ENCODE data around the gene ATP10B.

The ATP10B gene

DNA sequence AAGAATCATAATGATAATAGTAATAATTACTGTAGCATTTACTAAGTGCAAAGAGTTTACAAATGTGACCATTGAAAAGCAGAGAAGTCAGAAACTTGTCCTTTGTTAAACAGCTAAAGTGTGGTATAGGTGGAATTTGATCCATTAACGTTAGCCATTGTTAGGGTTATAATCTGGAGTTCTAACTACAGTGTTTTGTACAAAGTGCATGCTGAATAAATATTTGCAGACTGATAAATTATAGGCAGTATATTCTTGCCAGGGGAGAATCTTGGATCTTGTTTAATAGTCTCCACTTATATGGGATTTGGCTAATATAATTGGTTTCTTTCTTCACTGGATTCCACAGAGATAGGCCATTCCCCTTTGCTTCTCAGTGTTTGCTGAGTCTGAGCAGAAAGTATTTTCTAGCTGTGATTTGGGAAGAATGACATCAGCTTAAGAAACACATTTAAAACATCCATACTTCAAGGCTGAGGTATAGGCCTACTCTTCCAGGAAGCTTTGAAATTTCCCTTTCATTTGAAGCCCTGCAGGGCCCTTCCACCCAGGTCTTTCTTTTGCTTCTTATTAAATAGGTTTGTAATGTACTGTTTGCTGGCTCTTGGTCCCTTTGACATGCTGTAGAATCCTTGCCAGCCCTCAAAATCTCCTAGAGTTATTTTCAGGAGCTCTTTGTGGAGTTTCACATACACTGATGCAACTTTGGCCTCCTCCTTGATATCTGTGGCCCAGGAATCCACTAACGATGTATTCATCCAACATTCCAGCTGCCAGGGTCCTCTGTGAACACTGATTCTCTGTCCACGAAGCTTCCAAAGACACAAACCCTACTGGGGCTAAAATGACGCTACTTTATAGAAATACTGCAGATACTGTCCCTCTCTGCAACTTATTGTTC is 51.4 kb downstream of the ATP10B start:
- TF ChIP-seq, protein P1, sequence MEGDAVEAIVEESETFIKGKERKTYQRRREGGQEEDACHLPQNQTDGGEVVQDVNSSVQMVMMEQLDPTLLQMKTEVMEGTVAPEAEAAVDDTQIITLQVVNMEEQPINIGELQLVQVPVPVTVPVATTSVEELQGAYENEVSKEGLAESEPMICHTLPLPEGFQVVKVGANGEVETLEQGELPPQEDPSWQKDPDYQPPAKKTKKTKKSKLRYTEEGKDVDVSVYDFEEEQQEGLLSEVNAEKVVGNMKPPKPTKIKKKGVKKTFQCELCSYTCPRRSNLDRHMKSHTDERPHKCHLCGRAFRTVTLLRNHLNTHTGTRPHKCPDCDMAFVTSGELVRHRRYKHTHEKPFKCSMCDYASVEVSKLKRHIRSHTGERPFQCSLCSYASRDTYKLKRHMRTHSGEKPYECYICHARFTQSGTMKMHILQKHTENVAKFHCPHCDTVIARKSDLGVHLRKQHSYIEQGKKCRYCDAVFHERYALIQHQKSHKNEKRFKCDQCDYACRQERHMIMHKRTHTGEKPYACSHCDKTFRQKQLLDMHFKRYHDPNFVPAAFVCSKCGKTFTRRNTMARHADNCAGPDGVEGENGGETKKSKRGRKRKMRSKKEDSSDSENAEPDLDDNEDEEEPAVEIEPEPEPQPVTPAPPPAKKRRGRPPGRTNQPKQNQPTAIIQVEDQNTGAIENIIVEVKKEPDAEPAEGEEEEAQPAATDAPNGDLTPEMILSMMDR (conservative IDR thresholded peaks at IDR 0.05; ENCODE audit: low read depth): no peak
- DNase-seq (ENCODE audit: low spot score): no peak
- POLR2A ChIA-PET (ENCODE audit: low non-redundant PET): no interaction called here
- H3K27ac ChIP-seq: no peak overlapping the region
- CTCF ChIA-PET: interaction anchor here (0.5 to 0.6 kb wide), 2 partner anchors 66 to 628 kb away, joined by 3 to 5 read pairs; no protein-coding TSS in a partner anchor

DNA sequence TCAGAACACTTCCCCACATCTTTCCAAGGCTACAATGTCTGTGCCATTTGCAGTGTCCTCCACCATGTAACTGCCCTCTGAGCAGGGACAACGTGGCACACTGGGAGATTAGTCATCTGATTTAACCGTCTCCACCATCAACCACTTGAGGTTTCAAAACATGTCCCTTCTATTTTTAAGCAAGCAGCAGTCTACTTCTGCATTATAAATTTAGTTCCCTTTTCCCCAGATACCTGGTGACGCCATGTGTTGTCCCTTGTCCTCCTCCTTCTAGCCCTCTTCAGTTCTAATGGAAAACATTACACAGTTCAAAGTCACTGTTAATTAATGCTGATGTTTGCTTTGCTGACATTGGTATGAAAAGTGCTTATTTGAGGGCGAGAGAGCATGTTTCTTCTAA is 52.8 kb downstream of the ATP10B start:
- no peak for DNase-seq (ENCODE audit: low spot score)
- ChIA-PET POLR2A (ENCODE audit: low non-redundant PET) (no interaction called here), CTCF (no interaction called here)
- no peak overlapping the region for H3K27ac ChIP-seq
- TF ChIP-seq, protein P1 (conservative IDR thresholded peaks at IDR 0.05; ENCODE audit: low read depth): no peak

DNA sequence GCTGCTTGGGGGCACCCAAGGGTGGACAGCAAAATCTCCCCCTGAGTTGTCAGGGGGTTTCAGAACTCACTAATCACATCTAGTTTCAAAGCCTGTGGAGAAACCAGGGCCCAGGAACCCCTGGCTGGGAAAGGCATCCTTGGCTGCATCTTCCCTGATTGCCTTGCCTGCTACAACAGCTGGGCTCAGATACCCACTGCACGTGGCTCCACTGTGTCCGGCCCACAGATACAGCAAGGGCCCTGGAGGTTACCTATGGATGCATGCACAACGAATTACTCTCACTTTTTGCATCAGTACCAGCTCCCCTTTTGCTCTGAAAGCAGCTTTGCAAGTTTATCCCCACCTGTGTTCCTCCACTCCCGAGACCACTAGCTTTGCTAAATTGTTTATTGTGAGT is 55.0 kb downstream of the ATP10B start:
- ChIA-PET POLR2A (ENCODE audit: low non-redundant PET) (no interaction called here), CTCF (interaction anchor here (0.8 kb wide), 1 partner anchor 358 kb away, joined by 3 read pairs; no protein-coding TSS in a partner anchor)
- TF ChIP-seq, protein P1 (conservative IDR thresholded peaks at IDR 0.05; ENCODE audit: low read depth): no peak
- no peak overlapping the region for H3K27ac ChIP-seq
- no peak for DNase-seq (ENCODE audit: low spot score)

DNA sequence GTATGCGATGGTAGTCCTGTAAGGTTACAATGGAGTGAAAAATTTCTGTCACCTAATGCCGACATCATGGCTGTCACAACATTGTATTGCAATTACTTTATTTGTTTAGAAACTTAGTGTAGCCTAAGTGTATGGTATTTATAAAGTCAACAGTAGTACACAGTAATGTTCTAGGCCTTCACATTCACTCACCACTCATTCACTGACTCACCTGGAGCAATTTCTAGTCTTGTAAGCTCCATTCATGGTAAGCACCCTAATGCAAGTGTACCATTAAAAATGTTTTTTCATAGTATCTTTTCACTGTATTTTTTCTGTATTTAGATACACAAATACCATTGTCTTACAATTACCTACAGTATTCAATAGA is 58.5 kb downstream of the ATP10B start:
- H3K27ac ChIP-seq: no peak overlapping the region
- no peak for DNase-seq (ENCODE audit: low spot score)
- ChIA-PET POLR2A (ENCODE audit: low non-redundant PET) (no interaction called here), CTCF (no interaction called here)
- TF ChIP-seq, protein P1 (conservative IDR thresholded peaks at IDR 0.05; ENCODE audit: low read depth): no peak

DNA sequence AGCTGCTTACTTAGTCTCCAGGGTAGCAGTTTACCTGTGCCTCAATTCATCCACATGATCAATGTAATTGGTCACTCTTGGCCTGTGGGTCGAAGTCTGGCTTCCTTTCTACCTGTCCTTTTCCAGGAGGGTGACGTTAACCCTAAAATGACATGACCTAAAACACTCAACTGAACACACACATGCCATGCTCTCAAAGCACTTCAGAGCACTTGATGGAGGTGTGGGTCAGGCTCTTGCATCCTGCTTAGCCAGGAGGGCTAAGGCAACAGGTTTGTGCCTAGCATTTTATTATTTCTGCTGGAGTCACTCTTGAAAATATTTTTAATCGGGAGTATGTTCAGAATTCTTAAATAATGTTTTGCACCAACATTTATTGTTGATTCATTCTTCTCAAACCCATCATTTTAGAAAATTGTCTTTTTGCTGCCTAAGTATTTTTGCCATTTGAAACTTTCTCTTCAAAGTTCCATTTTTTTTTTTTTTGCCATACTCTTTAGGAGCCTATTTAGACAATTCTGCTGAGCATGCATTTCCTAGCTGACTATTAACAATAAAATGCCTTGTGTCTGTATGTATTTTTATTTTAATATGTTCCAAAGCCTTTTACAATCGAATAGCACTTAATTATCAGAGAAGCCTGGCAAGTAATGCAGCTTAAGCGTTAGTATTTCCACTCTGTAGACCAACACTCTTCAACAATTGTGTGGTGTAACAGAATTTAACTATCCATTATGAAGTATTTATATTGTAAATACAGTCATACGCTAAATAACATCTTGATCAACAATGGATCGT is 59.1 kb downstream of the ATP10B start:
- CTCF ChIA-PET: interaction anchor here (0.6 to 0.7 kb wide), 2 partner anchors 53 to 134 kb away, joined by 4 read pairs; no protein-coding TSS in a partner anchor

DNA sequence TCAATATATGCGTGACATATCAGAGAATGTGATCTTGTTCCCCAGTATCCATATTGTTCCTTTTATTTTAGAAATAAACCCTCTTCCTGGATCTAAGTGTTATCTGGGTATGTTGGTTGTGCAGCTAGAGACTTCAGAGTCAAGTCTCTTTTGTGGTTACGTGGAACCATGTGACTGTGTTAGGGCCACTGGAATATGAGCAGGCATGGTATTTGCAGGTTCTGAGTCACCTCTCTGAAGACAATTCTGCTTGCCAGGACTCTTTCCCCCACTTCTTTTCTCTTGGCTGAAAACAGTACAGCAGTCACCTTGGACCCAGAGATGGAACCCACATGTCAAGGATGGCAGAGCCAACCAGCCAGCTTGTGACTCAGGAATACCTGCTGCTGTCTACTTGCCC is 59.7 kb downstream of the ATP10B start:
- TF ChIP-seq, protein P1 (conservative IDR thresholded peaks at IDR 0.05; ENCODE audit: low read depth): no peak
- H3K27ac ChIP-seq: no peak overlapping the region
- ChIA-PET POLR2A (ENCODE audit: low non-redundant PET) (no interaction called here), CTCF (interaction anchor here (0.6 to 0.7 kb wide), 2 partner anchors 52 to 135 kb away, joined by 4 read pairs; no protein-coding TSS in a partner anchor)
- DNase-seq (ENCODE audit: low spot score): no peak

More for the DNA sequence above, 59.1 kb downstream of the ATP10B start:
- no peak overlapping the region for H3K27ac ChIP-seq
- TF ChIP-seq, protein P1 (conservative IDR thresholded peaks at IDR 0.05; ENCODE audit: low read depth): no peak
- POLR2A ChIA-PET (ENCODE audit: low non-redundant PET): no interaction called here
- DNase-seq (ENCODE audit: low spot score): no peak

Measured in RWPE1 (cell line).